ENCODE measurements around the gene ACAD10.

GRCh38 chr12:111653596-111653995 is 32.3 kb upstream of the ACAD10 start:
- TF ChIP-seq CTCF (IDR thresholded peaks at IDR 0.05; ENCODE audit: low read depth, low read length) (no peak), POLR2A (IDR thresholded peaks at IDR 0.05; ENCODE audit: extremely low read depth, insufficient read length) (no peak), MYC (IDR thresholded peaks at IDR 0.05; ENCODE audit: low read depth, low read length) (no peak), MAX (IDR thresholded peaks at IDR 0.05; ENCODE audit: low read depth, low read length) (no peak)

All from NB4 (cell line).